Measurements from ENCODE around the gene DDAH1. TPM values are rescaled to one million over a fixed set of nuclear protein-coding genes. Genes with fewer than 3 reads are reported as not detected.
"Not testable (repeated sequence)": the region's sequence is repeated elsewhere in the genome, so short reads cannot be mapped to it uniquely, and the experiment has no call there.

Gene DDAH1
- total RNA-seq = 16.3 and 18.1 TPM in 2 replicates
- polyA plus RNA-seq (2012) = 37.5 TPM

GRCh38 chr1:85465099-85465785, at the start of gene DDAH1:
Gene DDAH1 (minus strand): TSS chr1:85465159. CDS start chr1:85465045, 114 bp downstream.
- DNase-seq (ENCODE audit: low read depth) = peak; percentile 63

- DNase-seq (ENCODE audit: low read depth) = not testable (repeated sequence)
Observed at GRCh38 chr1:85513998-85514397, 49.0 kb upstream of the DDAH1 start.

- DNase-seq (ENCODE audit: low read depth) = no peak
Observed at GRCh38 chr1:85504417-85504816, 39.5 kb upstream of the DDAH1 start.

GRCh38 chr1:85502625-85503083, 37.7 kb upstream of the DDAH1 start:
- peak; percentile 72 for DNase-seq (ENCODE audit: low read depth)

DNA sequence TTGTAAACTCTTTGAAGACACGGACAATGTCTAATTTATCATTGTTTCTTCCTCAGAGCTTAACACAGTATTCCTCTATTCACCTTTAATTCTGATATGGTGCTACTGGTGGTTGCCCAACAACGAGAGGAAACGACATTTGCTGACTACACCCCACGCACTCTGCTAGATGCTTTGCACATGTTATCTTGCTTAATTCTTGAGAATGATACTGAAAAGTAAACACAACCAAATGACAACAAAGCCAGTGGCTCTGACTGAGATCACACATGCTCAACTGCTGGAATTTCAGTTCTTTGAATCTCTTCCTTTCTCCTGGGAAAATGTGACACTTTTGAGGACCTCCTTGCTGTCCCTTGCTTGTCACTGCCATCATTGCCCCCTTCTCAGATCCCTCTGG, 37.2 kb upstream of the DDAH1 start:
- no peak for DNase-seq (ENCODE audit: low read depth)

DNA sequence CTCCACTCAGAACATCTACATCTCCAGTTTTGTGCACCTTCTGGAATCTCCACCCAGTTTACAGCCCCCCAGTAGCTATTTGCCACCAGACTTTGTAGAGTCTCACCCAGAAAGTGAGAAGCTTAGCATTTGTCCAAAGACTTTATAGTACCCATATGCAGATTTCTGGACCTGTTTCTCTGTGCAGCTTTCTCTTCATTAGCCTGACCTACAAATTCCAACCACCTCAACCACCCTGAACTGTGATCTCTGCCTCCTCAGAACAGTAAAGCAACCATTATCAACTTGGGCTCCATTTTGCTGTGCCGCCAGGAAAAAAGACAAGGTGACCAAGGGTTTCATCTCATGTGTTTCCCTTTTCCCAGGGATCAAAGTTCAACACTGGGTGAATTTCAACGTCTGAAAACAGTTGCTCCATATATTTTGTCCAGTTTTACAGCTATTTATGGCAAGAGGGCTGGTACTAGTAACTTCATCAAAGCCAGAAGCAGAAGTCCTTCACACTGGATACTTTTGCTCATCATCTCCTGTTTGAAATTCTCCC, 36.5 kb upstream of the DDAH1 start:
- no peak for DNase-seq (ENCODE audit: low read depth)

GRCh38 chr1:85496941-85497582, 32.1 kb upstream of the DDAH1 start:
- peak; percentile 57 for DNase-seq (ENCODE audit: low read depth)

DNA sequence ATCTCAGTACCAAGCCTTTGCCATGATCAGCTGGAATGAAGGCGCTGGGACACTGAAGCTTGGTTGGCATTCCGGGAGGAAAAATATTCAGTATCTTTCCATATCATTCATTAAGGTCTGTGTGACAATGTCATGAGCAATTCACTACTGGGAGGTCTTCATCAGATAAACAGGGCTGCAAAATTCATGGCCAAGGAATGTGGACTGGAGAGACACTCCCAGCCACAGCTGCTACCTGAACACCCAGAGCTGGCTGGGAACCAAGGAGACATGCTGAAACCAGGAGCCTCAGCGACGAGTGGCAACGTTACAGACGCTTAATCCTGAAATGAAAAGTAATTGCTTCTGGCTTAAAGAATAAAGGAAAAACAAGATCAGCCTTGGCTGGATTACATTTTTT, 30.6 kb upstream of the DDAH1 start:
- peak; percentile 91 for DNase-seq (ENCODE audit: low read depth)

DNA sequence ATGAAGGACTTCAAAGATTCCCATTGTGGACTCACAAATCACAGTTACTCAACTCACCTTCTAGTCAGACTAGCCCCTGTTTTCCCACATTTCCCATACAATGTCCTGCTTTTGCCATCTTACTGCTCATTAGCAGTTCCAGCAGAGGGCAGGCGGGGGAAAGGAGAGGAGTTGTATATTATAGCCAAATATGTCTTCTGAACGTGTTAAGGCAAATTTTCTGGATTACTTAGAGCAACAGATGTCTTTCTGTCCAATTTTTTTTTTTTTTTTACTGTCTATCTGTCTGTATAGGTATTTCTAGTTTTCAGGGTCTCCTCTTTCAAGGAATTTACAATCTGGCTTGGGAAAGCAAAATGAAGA, 29.9 kb upstream of the DDAH1 start:
- peak; percentile 49 for DNase-seq (ENCODE audit: low read depth)

DNA sequence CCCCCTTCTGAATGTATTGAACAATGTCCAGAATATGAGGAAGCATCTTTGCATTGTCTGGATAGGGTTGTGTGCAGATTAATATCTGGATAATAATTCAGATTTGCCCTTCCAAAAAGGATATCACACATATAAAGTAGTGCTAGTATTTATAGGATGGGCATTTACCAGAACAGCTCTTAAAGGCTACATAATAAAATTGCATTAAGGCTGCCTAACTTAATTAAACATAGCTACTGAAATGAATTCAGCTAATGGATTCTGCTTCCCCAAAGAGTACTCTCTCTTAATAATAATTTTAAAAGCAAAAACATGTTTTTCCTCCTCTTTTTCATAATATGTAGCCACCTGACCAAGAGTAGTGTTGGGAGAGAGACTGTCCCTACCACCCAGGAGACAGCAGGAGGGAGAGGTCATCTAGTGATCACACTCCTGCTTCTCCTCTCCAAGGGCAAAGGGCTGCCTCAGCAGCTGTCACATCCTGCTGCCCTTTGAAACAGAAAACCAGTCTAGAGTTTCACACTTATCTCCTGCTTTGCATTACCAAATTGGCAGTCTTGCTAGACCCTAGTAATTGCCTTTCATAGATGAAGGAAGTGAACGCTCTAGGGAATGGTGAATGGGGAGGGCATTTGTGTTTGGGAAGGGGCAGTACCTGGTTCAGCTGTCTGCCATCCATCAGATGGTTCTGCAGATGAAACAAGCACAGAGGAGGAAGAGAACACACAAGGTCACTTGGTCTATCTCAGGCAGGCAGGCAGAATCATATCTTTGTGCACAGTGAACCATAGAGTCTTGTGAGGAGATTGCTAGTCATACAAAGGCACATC, 29.3 kb upstream of the DDAH1 start:
- DNase-seq (ENCODE audit: low read depth) = peak; percentile 66

GRCh38 chr1:85490270-85490985, 25.5 kb upstream of the DDAH1 start:
- DNase-seq (ENCODE audit: low read depth) = no peak

DNA sequence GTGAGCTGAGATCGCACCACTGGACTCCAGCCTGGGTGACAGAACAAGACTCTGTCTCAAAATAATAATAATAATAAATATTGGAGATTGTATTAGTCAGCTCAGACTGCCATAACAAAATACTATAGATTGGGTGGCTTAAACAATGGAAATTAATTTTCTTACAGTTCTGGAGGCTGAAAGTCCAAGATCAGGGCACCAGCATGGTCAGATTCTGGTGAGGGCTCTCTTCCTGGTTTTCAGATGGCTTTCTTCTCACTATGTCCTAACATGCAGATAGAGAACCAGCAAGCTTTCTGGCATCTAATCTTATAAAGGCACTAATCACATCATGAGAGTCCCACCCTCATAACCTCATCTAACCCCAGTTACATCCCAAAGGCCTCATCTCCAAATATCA, 23.2 kb upstream of the DDAH1 start:
- DNase-seq (ENCODE audit: low read depth) = no peak

DNA sequence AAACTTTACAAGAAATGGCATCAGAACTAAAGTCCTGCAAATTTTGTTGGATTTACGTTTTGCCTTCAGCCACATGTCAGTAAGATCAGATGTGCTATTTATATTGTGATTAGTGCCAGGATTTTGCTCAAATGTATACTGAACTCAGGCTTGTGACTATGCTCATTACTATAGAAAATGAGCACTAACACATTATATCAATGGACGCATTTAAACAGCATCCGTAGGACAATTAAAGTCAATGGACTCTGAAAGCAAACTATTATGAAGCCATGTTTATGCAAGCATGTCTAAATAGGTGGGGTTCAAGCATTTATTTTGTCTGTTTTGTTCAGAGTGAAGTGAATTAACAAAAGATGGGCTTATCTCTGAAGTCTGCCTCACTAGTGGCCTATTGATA, 20.6 kb upstream of the DDAH1 start:
- no peak for DNase-seq (ENCODE audit: low read depth)

DNA sequence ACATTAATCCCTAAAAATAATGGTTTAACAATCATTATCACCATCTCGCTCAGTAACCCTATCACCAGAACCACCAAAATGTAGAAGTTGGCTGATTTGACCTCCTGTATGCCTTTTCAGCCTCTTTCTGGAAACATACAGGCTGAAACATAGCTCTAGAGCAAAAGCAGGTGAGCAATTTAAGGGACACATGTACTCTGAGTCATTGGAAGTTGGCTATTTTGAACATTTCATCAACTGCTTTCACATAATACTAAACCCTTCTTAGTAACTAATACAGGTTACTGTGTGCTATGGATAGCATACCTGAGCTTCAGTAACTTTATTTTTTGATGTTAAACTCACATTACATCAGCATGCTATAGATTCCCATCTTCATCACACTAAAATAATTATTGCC, 19.8 kb upstream of the DDAH1 start:
- DNase-seq (ENCODE audit: low read depth) = no peak

GRCh38 chr1:85484264-85484663, 19.3 kb upstream of the DDAH1 start:
- no peak for DNase-seq (ENCODE audit: low read depth)

- DNase-seq (ENCODE audit: low read depth) = no peak
Observed at GRCh38 chr1:85481688-85482087, 16.7 kb upstream of the DDAH1 start.

DNA sequence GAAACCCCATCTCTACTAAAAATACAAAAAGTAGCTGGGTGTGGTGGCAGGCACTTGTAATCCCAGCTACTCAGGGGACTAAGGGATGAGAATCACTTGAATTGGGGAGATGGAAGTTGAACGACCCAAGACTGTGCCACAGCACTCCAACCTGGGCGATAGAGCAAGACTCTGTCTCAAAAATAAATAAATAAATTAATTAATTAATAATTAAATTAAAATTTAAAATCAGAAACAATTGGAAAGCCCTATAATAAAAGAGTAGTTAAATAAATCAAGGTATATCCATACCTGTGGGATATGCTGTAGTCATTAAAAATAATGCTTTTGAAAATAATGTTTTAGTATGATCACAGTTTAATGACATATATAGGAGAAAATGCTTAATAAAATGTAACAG, 15.6 kb upstream of the DDAH1 start:
- no peak for DNase-seq (ENCODE audit: low read depth)

- DNase-seq (ENCODE audit: low read depth) = no peak
Observed at GRCh38 chr1:85479491-85479890, 14.5 kb upstream of the DDAH1 start.

DNA sequence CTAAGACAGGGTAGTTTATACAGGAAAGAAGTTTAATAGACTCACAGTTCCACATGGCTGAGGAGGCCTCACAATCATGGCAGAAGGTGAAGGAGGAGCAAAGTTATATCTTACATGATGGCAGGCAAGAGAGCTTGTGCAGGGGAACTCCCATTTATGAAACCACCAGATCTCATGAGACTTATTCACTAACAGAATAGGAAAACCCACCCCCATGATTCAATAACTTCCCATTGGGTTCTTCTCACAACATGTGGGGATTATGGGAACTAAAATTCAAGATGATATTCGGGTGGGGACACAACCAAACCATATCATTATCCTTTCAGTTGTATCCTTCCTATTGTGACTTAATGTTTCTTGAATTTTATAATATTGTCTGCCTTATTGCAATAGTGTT, 13.4 kb upstream of the DDAH1 start:
- DNase-seq (ENCODE audit: low read depth) = no peak

GRCh38 chr1:85475055-85475454, 10.1 kb upstream of the DDAH1 start:
- no peak for DNase-seq (ENCODE audit: low read depth)

DNA sequence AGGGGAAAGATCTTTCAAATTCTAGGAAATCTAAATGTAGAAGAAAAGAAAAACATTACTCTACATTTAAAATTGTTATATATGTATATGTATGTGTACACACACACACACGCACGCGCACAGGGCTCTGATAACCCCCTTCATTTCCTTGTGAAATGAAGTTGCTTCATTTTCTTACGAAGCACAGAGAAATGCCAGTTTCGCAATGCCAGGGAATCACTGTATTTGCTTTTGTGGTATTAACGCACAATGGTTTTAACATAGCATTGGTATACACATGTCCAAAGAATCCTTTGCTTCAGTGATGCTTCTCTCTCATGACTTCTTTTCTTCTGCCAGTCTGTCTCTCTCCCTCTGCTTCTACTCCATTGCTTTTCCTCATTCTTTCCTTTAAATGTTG, 8.4 kb upstream of the DDAH1 start:
- DNase-seq (ENCODE audit: low read depth) = no peak
